ENCODE results near the gene ALDH1A2.
"Not testable (repeated sequence)": the region's sequence is repeated elsewhere in the genome, so short reads cannot be mapped to it uniquely, and the experiment has no call there.

The ALDH1A2 gene
- 0 to 0.12 (median 0) reads per million in 4 donors for total RNA-seq

GRCh38 chr15:58065445-58066041 is at the start of gene ALDH1A2:
Gene ALDH1A2 (minus strand): TSS chr15:58065711. CDS start chr15:58065650, 61 bp downstream.
- peak in 1 of 5 donors; percentile 10 for DNase-seq

GRCh38 chr15:58114812-58115211 is 49.3 kb upstream of the ALDH1A2 start:
- no peak for DNase-seq

GRCh38 chr15:58114388-58114787 is 48.9 kb upstream of the ALDH1A2 start:
- no peak for DNase-seq

GRCh38 chr15:58113358-58113757 is 47.8 kb upstream of the ALDH1A2 start:
- DNase-seq: not testable (repeated sequence)

- no peak for DNase-seq
These were observed 46.2 kb upstream of the ALDH1A2 start for GRCh38 chr15:58111718-58112104.

- DNase-seq: no peak
These were observed 45.6 kb upstream of the ALDH1A2 start for GRCh38 chr15:58110999-58111717.

- DNase-seq: no peak
These were observed 43.9 kb upstream of the ALDH1A2 start for GRCh38 chr15:58109419-58109818.

GRCh38 chr15:58108117-58108516 is 42.6 kb upstream of the ALDH1A2 start:
- DNase-seq: no peak

- no peak for DNase-seq
These were observed 38.0 kb upstream of the ALDH1A2 start for GRCh38 chr15:58103482-58103881.

GRCh38 chr15:58096529-58097084 is 31.1 kb upstream of the ALDH1A2 start:
- no peak for DNase-seq

- no peak for DNase-seq
These were observed 29.9 kb upstream of the ALDH1A2 start for GRCh38 chr15:58095415-58095814.

- no peak for DNase-seq
These were observed 22.4 kb upstream of the ALDH1A2 start for GRCh38 chr15:58087871-58088270.

GRCh38 chr15:58086491-58086890 is 21.0 kb upstream of the ALDH1A2 start:
- DNase-seq: no peak

GRCh38 chr15:58083526-58083925 is 18.0 kb upstream of the ALDH1A2 start:
- no peak for DNase-seq

- no peak for DNase-seq
These were observed 16.4 kb upstream of the ALDH1A2 start for GRCh38 chr15:58081891-58082290.

- DNase-seq: no peak
These were observed 15.9 kb upstream of the ALDH1A2 start for GRCh38 chr15:58081456-58081855.

GRCh38 chr15:58080959-58081358 is 15.4 kb upstream of the ALDH1A2 start:
- not testable (repeated sequence) for DNase-seq

- no peak for DNase-seq
These were observed 14.9 kb upstream of the ALDH1A2 start for GRCh38 chr15:58080398-58080797.

GRCh38 chr15:58078591-58078990 is 13.1 kb upstream of the ALDH1A2 start:
- DNase-seq: no peak

- no peak for DNase-seq
These were observed 11.9 kb upstream of the ALDH1A2 start for GRCh38 chr15:58077427-58077826.

- DNase-seq: no peak
These were observed 8.9 kb upstream of the ALDH1A2 start for GRCh38 chr15:58074452-58074851.

- DNase-seq: peak in 2 of 5 donors; percentile 1 to 29
These were observed 5.4 kb upstream of the ALDH1A2 start for GRCh38 chr15:58070801-58071418.

- DNase-seq: no peak
These were observed 3.5 kb upstream of the ALDH1A2 start for GRCh38 chr15:58069008-58069407.

Measured in T-helper 1 cell (primary cell).